ENCODE data around the gene SPATA9.

SPATA9 gene

DNA sequence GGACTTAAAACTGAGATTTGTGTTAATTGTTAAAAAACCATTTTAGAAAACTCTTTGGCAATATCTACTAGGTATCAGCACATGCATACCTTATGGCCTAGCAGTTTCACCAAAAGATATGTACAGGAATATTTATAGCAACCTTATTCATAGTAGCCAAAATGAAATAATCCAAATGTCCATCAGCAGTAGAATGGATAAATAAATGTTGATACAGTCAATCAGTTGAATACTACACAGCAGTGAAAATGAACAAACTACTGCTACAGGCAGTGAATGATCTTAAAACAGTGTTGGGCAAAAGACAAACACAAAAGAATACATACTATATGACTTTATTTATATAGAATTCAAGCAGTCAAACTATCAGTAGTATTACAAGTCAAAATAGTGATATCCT lies 19.8 kb downstream of the SPATA9 start:
- Histone ChIP-seq H3K79me2 (ENCODE audit: control insufficient read depth, insufficient read depth, low read length, poor library complexity) (no peaks in the 10 kb centered on the region), H3K4ac (ENCODE audit: low read depth, low read length) (no peak overlapping the region), H2AFZ (ENCODE audit: insufficient read depth, low read length, poor library complexity) (no peak overlapping the region), H4K91ac (ENCODE audit: low read depth, low read length) (no peak overlapping the region), H3K9me3 (ENCODE audit: insufficient read depth, low read depth, low read length) (no peaks in the 10 kb centered on the region), H3K36me3 (ENCODE audit: control insufficient read depth in 1 of 2, insufficient read depth in 2 of 2, low read length in 2 of 2) (no peaks in the 10 kb centered on the region), H3K23ac (ENCODE audit: low read length) (no peak overlapping the region), H2BK12ac (ENCODE audit: low read length) (no peak overlapping the region), H2AK5ac (ENCODE audit: low read length) (no peak overlapping the region), H3K27ac (ENCODE audit: low read depth, low read length) (no peak overlapping the region), H4K8ac (ENCODE audit: low read depth, low read length) (no peak overlapping the region), H3K9ac (ENCODE audit: low read length) (no peak overlapping the region), H2BK120ac (ENCODE audit: insufficient read depth, low read length, poor library complexity) (no peak overlapping the region), H3K14ac (ENCODE audit: low read length) (no peak overlapping the region), H2BK5ac (ENCODE audit: low read depth, low read length, poor library complexity) (no peak overlapping the region), H3K4me1 (ENCODE audit: control insufficient read depth in 1 of 2, insufficient read depth in 2 of 2, low read length in 2 of 2) (no peaks in the 10 kb centered on the region), H3K27me3 (ENCODE audit: insufficient read depth, low read length) (no peaks in the 10 kb centered on the region), H3K4me3 (ENCODE audit: low read depth, low read length) (no peak overlapping the region), H3K79me1 (ENCODE audit: low read length) (peaks cover 3% of the 10 kb centered on the region), H4K12ac (ENCODE audit: low read depth, low read length) (no peak overlapping the region), H3K4me2 (ENCODE audit: low read length) (no peak overlapping the region), H3K18ac (ENCODE audit: low read length) (no peak overlapping the region)
- no peak for DNase-seq

DNA sequence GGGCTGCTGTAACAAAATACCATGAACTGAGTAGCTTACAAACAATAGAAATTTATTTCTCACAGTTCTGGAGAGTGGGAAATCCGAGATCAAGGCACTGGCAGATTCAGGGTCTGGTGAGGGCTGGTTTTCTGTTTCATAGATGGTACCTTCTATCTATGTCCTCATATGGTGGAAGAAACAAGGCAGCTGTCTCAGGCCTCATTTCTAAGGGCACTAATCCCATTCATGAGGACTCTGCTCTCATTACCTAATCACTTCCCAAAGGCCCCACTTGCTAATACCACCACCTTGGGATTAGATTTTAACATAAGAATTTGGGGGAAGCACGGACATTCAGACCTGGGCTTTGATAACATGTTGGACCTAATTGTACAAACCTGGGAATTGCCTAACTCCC lies 22.7 kb downstream of the SPATA9 start:
- Histone ChIP-seq H3K36me3 (ENCODE audit: control insufficient read depth in 1 of 2, insufficient read depth in 2 of 2, low read length in 2 of 2) (no peaks in the 10 kb centered on the region), H4K91ac (ENCODE audit: low read depth, low read length) (no peak overlapping the region), H3K9me3 (ENCODE audit: insufficient read depth, low read depth, low read length) (no peaks in the 10 kb centered on the region), H3K79me2 (ENCODE audit: control insufficient read depth, insufficient read depth, low read length, poor library complexity) (no peaks in the 10 kb centered on the region), H4K8ac (ENCODE audit: low read depth, low read length) (no peak overlapping the region), H3K18ac (ENCODE audit: low read length) (no peak overlapping the region), H2BK5ac (ENCODE audit: low read depth, low read length, poor library complexity) (no peak overlapping the region), H2BK120ac (ENCODE audit: insufficient read depth, low read length, poor library complexity) (no peak overlapping the region), H2AFZ (ENCODE audit: insufficient read depth, low read length, poor library complexity) (no peak overlapping the region), H2BK12ac (ENCODE audit: low read length) (no peak overlapping the region), H2AK5ac (ENCODE audit: low read length) (no peak overlapping the region), H3K14ac (ENCODE audit: low read length) (no peak overlapping the region), H3K4me3 (ENCODE audit: low read depth, low read length) (no peak overlapping the region), H3K23ac (ENCODE audit: low read length) (no peak overlapping the region), H3K27me3 (ENCODE audit: insufficient read depth, low read length) (no peaks in the 10 kb centered on the region), H4K12ac (ENCODE audit: low read depth, low read length) (no peak overlapping the region), H3K79me1 (ENCODE audit: low read length) (peaks cover 3% of the 10 kb centered on the region), H3K27ac (ENCODE audit: low read depth, low read length) (no peak overlapping the region), H3K4ac (ENCODE audit: low read depth, low read length) (no peak overlapping the region), H3K9ac (ENCODE audit: low read length) (no peak overlapping the region), H3K4me1 (ENCODE audit: control insufficient read depth in 1 of 2, insufficient read depth in 2 of 2, low read length in 2 of 2) (no peaks in the 10 kb centered on the region), H3K4me2 (ENCODE audit: low read length) (no peak overlapping the region)
- WGBS (ENCODE audit: extremely low coverage, insufficient coverage, insufficient read length): no CpG with 5 or more reads among the region's 2 CpGs
- DNase-seq: no peak

DNA sequence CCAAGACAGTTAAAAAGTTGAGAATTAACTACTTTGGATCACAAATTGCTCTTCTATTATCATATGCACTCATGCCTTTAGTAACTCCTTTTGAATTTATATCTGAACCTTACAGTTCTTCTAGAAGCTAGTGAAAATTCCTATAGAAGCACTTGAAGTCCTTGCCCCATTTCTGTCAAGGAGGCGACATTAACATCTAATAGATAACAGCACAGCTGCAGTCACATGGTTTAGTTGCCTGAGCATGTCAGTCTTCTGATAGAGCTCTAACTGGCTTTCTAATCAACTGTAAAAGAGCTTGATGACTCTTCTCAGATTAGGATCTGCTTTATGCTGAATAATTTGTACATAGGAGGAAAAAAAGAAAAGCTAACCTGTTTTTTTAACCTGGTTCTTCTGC lies 27.2 kb downstream of the SPATA9 start:
- no peaks in the 10 kb centered on the region for H3K9me3 ChIP-seq (ENCODE audit: insufficient read depth, low read depth, low read length)

DNA sequence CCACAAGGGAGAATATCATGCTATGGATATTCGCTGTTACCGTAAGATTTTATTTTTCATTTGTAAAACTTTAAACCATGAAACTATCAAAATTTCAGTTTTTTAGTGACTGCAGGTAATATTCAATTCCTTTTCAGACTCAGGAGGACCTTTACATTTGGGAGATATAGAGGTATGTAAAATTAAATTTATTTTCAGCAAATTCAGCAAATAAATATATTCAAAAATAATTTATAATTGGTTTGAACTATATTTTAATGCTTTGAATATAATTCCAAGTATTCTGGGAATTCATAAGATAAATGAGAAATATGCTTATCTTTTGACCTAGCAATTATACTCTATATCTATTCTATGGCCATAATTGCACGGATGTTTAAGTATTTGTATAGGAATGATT lies 28.6 kb downstream of the SPATA9 start:
- no peak overlapping the region for H3K4ac ChIP-seq (ENCODE audit: low read depth, low read length)
- no peak overlapping the region for H2BK5ac ChIP-seq (ENCODE audit: low read depth, low read length, poor library complexity)
- no peaks in the 10 kb centered on the region for H3K36me3 ChIP-seq (ENCODE audit: control insufficient read depth in 1 of 2, insufficient read depth in 2 of 2, low read length in 2 of 2)
- no peak overlapping the region for H3K23ac ChIP-seq (ENCODE audit: low read length)
- H3K9ac ChIP-seq (ENCODE audit: low read length): no peak overlapping the region
- no peak overlapping the region for H2BK12ac ChIP-seq (ENCODE audit: low read length)
- no peaks in the 10 kb centered on the region for H3K4me1 ChIP-seq (ENCODE audit: control insufficient read depth in 1 of 2, insufficient read depth in 2 of 2, low read length in 2 of 2)
- H3K18ac ChIP-seq (ENCODE audit: low read length): no peak overlapping the region
- no peak overlapping the region for H4K8ac ChIP-seq (ENCODE audit: low read depth, low read length)
- no CpG with 5 or more reads among the region's 3 CpGs for WGBS (ENCODE audit: extremely low coverage, insufficient coverage, insufficient read length)
- H4K12ac ChIP-seq (ENCODE audit: low read depth, low read length): no peak overlapping the region
- H3K4me2 ChIP-seq (ENCODE audit: low read length): no peak overlapping the region
- no peak for DNase-seq
- H3K27ac ChIP-seq (ENCODE audit: low read depth, low read length): no peak overlapping the region
- H2AFZ ChIP-seq (ENCODE audit: insufficient read depth, low read length, poor library complexity): no peak overlapping the region
- H2BK120ac ChIP-seq (ENCODE audit: insufficient read depth, low read length, poor library complexity): no peak overlapping the region
- no peak overlapping the region for H3K14ac ChIP-seq (ENCODE audit: low read length)
- no peaks in the 10 kb centered on the region for H3K79me1 ChIP-seq (ENCODE audit: low read length)
- H2AK5ac ChIP-seq (ENCODE audit: low read length): no peak overlapping the region
- H3K79me2 ChIP-seq (ENCODE audit: control insufficient read depth, insufficient read depth, low read length, poor library complexity): no peaks in the 10 kb centered on the region
- H3K9me3 ChIP-seq (ENCODE audit: insufficient read depth, low read depth, low read length): no peaks in the 10 kb centered on the region
- no peak overlapping the region for H4K91ac ChIP-seq (ENCODE audit: low read depth, low read length)
- H3K27me3 ChIP-seq (ENCODE audit: insufficient read depth, low read length): no peaks in the 10 kb centered on the region
- H3K4me3 ChIP-seq (ENCODE audit: low read depth, low read length): no peak overlapping the region

More for the DNA sequence above, 27.2 kb downstream of the SPATA9 start:
- Histone ChIP-seq H3K4me1 (ENCODE audit: control insufficient read depth in 1 of 2, insufficient read depth in 2 of 2, low read length in 2 of 2) (no peaks in the 10 kb centered on the region), H3K18ac (ENCODE audit: low read length) (no peak overlapping the region), H3K79me1 (ENCODE audit: low read length) (no peaks in the 10 kb centered on the region), H4K12ac (ENCODE audit: low read depth, low read length) (no peak overlapping the region), H3K9ac (ENCODE audit: low read length) (no peak overlapping the region), H2AK5ac (ENCODE audit: low read length) (no peak overlapping the region), H3K27me3 (ENCODE audit: insufficient read depth, low read length) (no peaks in the 10 kb centered on the region), H4K91ac (ENCODE audit: low read depth, low read length) (no peak overlapping the region), H3K27ac (ENCODE audit: low read depth, low read length) (no peak overlapping the region), H3K36me3 (ENCODE audit: control insufficient read depth in 1 of 2, insufficient read depth in 2 of 2, low read length in 2 of 2) (no peaks in the 10 kb centered on the region), H3K4me2 (ENCODE audit: low read length) (no peak overlapping the region), H2BK5ac (ENCODE audit: low read depth, low read length, poor library complexity) (no peak overlapping the region), H2AFZ (ENCODE audit: insufficient read depth, low read length, poor library complexity) (no peak overlapping the region), H2BK12ac (ENCODE audit: low read length) (no peak overlapping the region), H3K14ac (ENCODE audit: low read length) (no peak overlapping the region), H3K4ac (ENCODE audit: low read depth, low read length) (no peak overlapping the region), H3K79me2 (ENCODE audit: control insufficient read depth, insufficient read depth, low read length, poor library complexity) (no peaks in the 10 kb centered on the region), H3K23ac (ENCODE audit: low read length) (no peak overlapping the region), H3K4me3 (ENCODE audit: low read depth, low read length) (no peak overlapping the region), H2BK120ac (ENCODE audit: insufficient read depth, low read length, poor library complexity) (no peak overlapping the region), H4K8ac (ENCODE audit: low read depth, low read length) (no peak overlapping the region)
- DNase-seq: no peak
- WGBS (ENCODE audit: extremely low coverage, insufficient coverage, insufficient read length): no CpG with 5 or more reads among the region's 1 CpG

Data from trophoblast cell (in vitro differentiated cells and primary cell).